ENCODE results near the gene DVL2.
A peak's percentile ranks its signal among the peaks of the same experiment; 100 is the strongest.

DVL2 gene

DNA sequence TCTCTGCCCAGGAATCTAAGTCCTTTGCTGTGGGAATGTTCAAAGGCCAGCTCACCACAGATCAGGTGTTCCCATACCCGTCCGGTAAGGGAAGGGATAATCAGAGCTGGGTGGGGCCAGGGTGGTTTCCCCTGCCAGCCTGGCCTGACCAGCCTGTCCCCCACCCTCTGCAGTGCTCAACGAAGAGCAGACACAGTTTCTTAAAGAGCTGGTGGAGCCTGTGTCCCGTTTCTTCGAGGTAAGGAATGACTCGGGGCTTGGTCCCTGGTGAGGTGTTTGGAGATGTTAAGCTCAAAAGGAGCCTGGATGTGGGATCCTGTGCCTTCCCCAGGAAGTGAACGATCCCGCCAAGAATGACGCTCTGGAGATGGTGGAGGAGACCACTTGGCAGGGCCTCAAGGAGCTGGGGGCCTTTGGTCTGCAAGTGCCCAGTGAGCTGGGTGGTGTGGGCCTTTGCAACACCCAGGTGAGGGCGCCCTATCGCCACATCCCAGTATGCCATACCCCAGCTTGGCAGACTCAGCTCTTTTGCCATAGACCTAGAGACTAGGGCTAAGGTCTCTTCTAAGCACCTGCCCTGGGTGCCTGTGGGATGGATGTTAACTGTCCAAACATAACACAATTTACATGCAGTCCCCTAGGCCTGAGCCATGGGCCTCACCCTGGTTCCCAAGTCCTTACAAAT lies 13.6 kb downstream of the DVL2 start:
- H3K9me3 ChIP-seq (ENCODE audit: control insufficient read depth in 1 of 2, low read length in 2 of 2), result no peaks in the 10 kb centered on the region
- peaks cover 39 to 48% of the 10 kb centered on the region in 2 donors for H3K36me3 ChIP-seq (ENCODE audit: control insufficient read depth in 1 of 2, insufficient read depth in 2 of 2, low read length in 2 of 2)
- no peaks in the 10 kb centered on the region for H3K27me3 ChIP-seq (ENCODE audit: control insufficient read depth in 1 of 2, insufficient read depth in 2 of 2, low read length in 2 of 2)
- H3K9ac ChIP-seq (ENCODE audit: low read depth in 1 of 2, low read length in 2 of 2), result peak overlapping the region; percentile 85 to 95
- peak overlapping the region; percentile 90 to 92 for H3K4me3 ChIP-seq (ENCODE audit: low read depth in 1 of 2, low read length in 2 of 2)
- peaks cover 44 to 48% of the 10 kb centered on the region in 2 donors for H3K4me1 ChIP-seq (ENCODE audit: control insufficient read depth in 1 of 2, insufficient read depth in 2 of 2, low read length in 2 of 2)
- peak overlapping the region; percentile 98 for H3K27ac ChIP-seq (ENCODE audit: low read depth, low read length)

DNA sequence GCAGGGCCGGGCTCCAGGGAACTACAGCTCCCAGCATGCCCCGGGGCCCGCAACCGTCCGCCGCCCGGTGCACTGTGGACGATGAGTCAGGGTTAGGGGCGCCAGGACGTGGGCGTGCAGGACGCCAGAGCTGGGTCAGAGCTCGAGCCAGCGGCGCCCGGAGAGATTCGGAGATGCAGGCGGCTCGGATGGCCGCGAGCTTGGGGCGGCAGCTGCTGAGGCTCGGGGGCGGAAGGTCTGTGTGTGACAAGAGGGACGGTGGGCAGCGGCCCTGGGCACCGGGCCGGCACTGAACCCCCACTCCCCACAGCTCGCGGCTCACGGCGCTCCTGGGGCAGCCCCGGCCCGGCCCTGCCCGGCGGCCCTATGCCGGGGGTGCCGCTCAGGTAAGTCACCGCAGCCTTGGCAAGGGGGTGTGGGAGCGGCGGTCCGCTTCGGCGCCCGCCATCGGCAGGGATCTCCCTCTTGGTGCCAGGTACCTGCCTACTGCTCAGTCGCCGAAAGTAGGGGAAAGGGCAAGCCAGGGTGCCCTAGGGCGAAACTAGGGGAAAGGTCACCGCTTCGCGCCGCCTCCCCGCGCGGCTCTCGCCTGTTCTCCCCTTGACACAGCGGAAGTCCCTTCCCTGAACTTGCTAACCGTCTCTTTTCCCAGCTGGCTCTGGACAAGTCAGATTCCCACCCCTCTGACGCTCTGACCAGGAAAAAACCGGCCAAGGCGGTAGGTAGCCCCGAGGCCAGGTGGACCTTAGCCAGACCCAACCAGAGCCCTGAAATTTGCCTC lies 14.3 kb downstream of the DVL2 start, which contains the start of the genes ACADVL and DLG4:
TSS of gene ACADVL (plus strand) at position 127 of the 781 bp plus-strand sequence. CDS start at position 174, 47 bp downstream.
TSS of gene DLG4 (minus strand) at position 25 of the 781 bp plus-strand sequence.
- H3K27ac ChIP-seq (ENCODE audit: low read depth, low read length), result peak within 1 kb of the TSS; percentile 98
- peaks cover 34 to 41% of the 10 kb centered on the region in 2 donors for H3K36me3 ChIP-seq (ENCODE audit: control insufficient read depth in 1 of 2, insufficient read depth in 2 of 2, low read length in 2 of 2)
- H3K9ac ChIP-seq (ENCODE audit: low read depth in 1 of 2, low read length in 2 of 2), result peak within 1 kb of the TSS; percentile 85 to 95
- peaks cover 48 to 49% of the 10 kb centered on the region in 2 donors for H3K4me1 ChIP-seq (ENCODE audit: control insufficient read depth in 1 of 2, insufficient read depth in 2 of 2, low read length in 2 of 2)
- H3K27me3 ChIP-seq (ENCODE audit: control insufficient read depth in 1 of 2, insufficient read depth in 2 of 2, low read length in 2 of 2), result no peaks in the 10 kb centered on the region
- no peaks in the 10 kb centered on the region for H3K9me3 ChIP-seq (ENCODE audit: control insufficient read depth in 1 of 2, low read length in 2 of 2)
- peak within 1 kb of the TSS; percentile 90 to 92 for H3K4me3 ChIP-seq (ENCODE audit: low read depth in 1 of 2, low read length in 2 of 2)

DNA sequence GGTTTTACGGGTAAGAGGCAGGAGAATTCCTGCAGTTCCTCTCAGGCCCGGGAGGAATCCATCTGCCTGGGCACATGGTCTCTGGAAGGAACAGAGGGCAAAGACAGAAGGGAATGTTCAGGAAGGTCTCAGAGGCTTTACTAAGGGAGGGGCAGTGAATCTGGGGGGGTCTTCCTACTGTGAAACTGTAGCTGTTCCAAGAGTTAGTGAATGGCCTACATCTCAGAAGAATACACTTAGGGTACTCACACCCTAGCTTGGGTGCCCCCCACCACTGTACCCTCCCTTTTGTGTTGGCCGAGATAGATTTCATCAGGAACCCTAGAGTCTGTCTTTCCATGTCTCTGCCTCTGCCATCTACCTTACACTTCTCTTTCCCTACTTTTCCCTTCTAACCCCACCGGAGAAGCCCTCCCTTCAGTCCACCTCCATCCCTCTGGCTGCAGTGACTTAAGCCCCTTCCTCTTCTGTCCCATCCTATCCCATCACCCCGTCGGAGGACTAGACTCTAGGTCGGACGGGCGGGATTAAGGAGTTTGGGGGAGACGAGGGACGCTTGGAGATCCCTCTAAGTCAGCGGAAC lies 15.0 kb downstream of the DVL2 start:
- Histone ChIP-seq H3K9me3 (ENCODE audit: control insufficient read depth in 1 of 2, low read length in 2 of 2) (no peaks in the 10 kb centered on the region), H3K27ac (ENCODE audit: low read depth, low read length) (peak overlapping the region; percentile 98), H3K36me3 (ENCODE audit: control insufficient read depth in 1 of 2, insufficient read depth in 2 of 2, low read length in 2 of 2) (peaks cover 31 to 34% of the 10 kb centered on the region in 2 donors), H3K9ac (ENCODE audit: low read depth in 1 of 2, low read length in 2 of 2) (peak overlapping the region; percentile 85 to 95), H3K4me1 (ENCODE audit: control insufficient read depth in 1 of 2, insufficient read depth in 2 of 2, low read length in 2 of 2) (peaks cover 48 to 54% of the 10 kb centered on the region in 2 donors), H3K27me3 (ENCODE audit: control insufficient read depth in 1 of 2, insufficient read depth in 2 of 2, low read length in 2 of 2) (no peaks in the 10 kb centered on the region), H3K4me3 (ENCODE audit: low read depth in 1 of 2, low read length in 2 of 2) (peak overlapping the region; percentile 90 to 92)

DNA sequence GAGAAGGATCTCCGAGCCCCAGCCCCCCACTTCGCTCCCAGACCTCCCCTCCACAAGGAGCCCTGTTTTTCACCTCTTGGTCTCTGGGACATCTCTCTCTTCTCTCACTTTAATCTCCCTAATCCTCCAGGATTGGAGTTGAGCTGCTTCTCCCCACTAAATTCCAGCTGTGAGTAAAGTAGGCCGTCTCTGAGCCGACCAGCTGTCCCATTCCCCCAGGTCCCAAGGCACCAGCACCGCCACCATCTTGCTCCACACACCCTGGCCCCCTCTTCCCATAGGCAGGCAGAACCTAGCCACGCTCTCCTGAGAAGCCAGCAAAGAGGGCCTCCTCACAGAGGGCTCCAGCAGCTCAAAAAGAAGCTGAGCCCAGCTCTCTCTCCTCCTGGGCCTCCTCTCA lies 15.6 kb downstream of the DVL2 start:
- no peaks in the 10 kb centered on the region for H3K9me3 ChIP-seq (ENCODE audit: control insufficient read depth in 1 of 2, low read length in 2 of 2)
- no peak overlapping the region for H3K27ac ChIP-seq (ENCODE audit: low read depth, low read length)
- no peaks in the 10 kb centered on the region for H3K27me3 ChIP-seq (ENCODE audit: control insufficient read depth in 1 of 2, insufficient read depth in 2 of 2, low read length in 2 of 2)
- H3K4me1 ChIP-seq (ENCODE audit: control insufficient read depth in 1 of 2, insufficient read depth in 2 of 2, low read length in 2 of 2), result peaks cover 52 to 58% of the 10 kb centered on the region in 2 donors
- H3K36me3 ChIP-seq (ENCODE audit: control insufficient read depth in 1 of 2, insufficient read depth in 2 of 2, low read length in 2 of 2), result peaks cover 26 to 28% of the 10 kb centered on the region in 2 donors
- H3K9ac ChIP-seq (ENCODE audit: low read depth in 1 of 2, low read length in 2 of 2), result peak overlapping the region in 1 of 2 donors; percentile 95
- peak overlapping the region in 1 of 2 donors; percentile 90 for H3K4me3 ChIP-seq (ENCODE audit: low read depth in 1 of 2, low read length in 2 of 2)

DNA sequence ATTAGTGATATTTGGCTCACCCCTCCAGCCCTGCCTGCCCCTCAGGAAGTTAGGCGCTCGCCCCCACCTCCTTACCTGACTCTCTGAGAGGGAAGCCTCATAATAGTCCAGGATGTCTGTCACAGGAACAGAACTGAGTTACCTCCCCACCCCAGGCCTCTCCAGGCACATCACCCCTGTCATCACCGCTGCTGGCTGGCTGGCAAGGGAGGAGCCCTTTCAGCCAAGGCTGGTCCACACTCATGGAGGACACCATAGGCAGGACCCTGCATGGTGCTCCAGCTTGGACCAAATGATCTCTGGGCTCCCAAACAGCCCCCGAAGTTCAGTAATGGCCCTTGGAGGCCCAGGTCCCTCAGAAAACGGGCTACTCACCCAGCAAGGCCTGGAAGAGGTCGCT lies 16.2 kb downstream of the DVL2 start:
- Histone ChIP-seq H3K27ac (ENCODE audit: low read depth, low read length) (no peak overlapping the region), H3K36me3 (ENCODE audit: control insufficient read depth in 1 of 2, insufficient read depth in 2 of 2, low read length in 2 of 2) (peaks cover 20 to 22% of the 10 kb centered on the region in 2 donors), H3K27me3 (ENCODE audit: control insufficient read depth in 1 of 2, insufficient read depth in 2 of 2, low read length in 2 of 2) (no peaks in the 10 kb centered on the region), H3K4me1 (ENCODE audit: control insufficient read depth in 1 of 2, insufficient read depth in 2 of 2, low read length in 2 of 2) (peaks cover 53 to 60% of the 10 kb centered on the region in 2 donors), H3K9ac (ENCODE audit: low read depth in 1 of 2, low read length in 2 of 2) (peak overlapping the region in 1 of 2 donors; percentile 55), H3K4me3 (ENCODE audit: low read depth in 1 of 2, low read length in 2 of 2) (peak overlapping the region in 1 of 2 donors; percentile 59), H3K9me3 (ENCODE audit: control insufficient read depth in 1 of 2, low read length in 2 of 2) (no peaks in the 10 kb centered on the region)

DNA sequence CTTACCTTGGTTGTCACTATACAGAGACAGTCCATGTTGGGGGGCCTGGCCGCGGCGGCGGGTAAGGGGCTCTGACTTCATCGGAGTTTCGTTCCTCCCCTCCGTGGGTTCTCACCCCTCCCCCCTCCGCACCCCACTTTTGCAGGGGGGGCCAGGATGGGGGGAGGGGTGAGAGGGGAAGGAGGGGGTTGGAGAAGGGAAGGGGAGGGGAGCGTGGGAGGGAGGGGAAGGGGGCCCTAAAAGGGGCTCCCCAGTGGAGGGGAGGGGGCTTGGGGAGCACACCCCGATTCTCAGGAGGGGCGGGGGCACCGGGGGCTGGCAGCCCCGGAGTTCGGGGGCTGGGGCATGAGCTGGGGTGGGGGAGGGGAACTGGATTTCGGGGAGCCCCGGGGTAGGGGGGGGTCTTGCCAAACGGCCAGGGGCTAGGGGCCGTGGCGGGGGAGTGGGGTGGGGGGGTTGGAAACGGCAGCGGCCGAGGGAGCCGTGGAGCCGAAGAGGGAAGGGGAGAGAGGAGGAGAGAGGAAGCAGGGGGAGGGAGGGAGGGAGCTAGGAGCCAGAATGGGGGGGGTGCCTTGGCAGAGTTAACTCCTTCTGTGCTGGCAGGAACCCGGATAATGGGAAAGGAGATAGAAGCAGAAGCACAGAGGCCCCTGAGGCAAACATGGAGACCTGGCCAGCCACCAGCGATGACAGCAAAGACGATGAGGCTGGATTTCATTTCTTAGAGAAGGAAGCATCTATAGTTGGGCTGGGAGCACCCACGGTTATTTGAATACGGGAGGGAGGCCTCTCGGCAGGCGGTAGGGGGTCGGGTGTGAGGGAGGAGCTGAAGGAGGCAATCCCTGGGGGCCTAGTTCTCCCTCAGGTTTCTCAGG lies 17.0 kb downstream of the DVL2 start:
- H3K27me3 ChIP-seq (ENCODE audit: control insufficient read depth in 1 of 2, insufficient read depth in 2 of 2, low read length in 2 of 2), result no peaks in the 10 kb centered on the region
- peak overlapping the region; percentile 32 to 55 for H3K9ac ChIP-seq (ENCODE audit: low read depth in 1 of 2, low read length in 2 of 2)
- H3K9me3 ChIP-seq (ENCODE audit: control insufficient read depth in 1 of 2, low read length in 2 of 2), result no peaks in the 10 kb centered on the region
- no peak overlapping the region for H3K27ac ChIP-seq (ENCODE audit: low read depth, low read length)
- H3K36me3 ChIP-seq (ENCODE audit: control insufficient read depth in 1 of 2, insufficient read depth in 2 of 2, low read length in 2 of 2), result peaks cover 12 to 14% of the 10 kb centered on the region in 2 donors
- H3K4me3 ChIP-seq (ENCODE audit: low read depth in 1 of 2, low read length in 2 of 2), result peak overlapping the region; percentile 43 to 59
- H3K4me1 ChIP-seq (ENCODE audit: control insufficient read depth in 1 of 2, insufficient read depth in 2 of 2, low read length in 2 of 2), result peaks cover 45 to 60% of the 10 kb centered on the region in 2 donors

DNA sequence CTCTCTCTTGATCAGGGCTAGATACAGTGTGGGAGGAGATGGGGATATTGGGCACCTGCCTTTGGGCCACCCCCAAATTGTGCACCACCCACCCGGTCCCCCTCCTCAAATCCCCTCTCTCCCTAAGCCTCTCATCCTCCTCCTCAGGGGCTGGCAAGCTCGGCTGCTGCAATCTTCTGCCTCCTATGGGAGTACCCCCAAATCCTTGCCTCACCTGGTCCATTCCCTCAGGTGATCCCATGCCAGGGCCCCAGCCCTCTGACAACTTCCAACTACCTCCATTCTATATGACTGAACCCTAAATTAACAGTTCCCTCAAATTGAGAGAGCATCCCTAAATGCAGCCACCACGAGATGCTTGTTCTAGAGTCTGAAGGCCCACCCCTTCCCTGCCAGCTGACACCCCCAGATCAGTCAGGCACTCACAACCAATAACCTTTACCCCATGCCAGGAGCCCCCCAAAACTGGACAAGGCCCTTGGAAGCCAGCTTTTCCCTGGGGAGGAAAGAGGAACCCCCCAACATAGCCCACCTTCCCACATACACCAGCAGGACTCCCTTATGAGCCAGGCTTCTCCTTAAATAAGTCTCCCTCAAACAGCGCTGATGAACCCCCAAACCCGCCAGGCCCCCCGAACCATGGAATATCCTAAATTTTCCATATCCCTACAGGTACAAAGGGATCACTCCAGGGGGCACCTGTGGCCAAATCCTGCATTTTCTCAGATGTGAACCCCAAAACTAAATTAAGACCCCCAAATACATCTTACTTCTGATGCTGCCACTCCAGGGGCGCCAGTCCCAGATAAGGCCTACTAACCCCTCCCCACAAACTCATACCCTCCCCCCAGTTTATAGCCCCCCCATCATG lies 17.8 kb downstream of the DVL2 start:
- Histone ChIP-seq H3K27ac (ENCODE audit: low read depth, low read length) (no peak overlapping the region), H3K4me3 (ENCODE audit: low read depth in 1 of 2, low read length in 2 of 2) (peak overlapping the region; percentile 28 to 43), H3K9ac (ENCODE audit: low read depth in 1 of 2, low read length in 2 of 2) (peak overlapping the region; percentile 20)

DNA sequence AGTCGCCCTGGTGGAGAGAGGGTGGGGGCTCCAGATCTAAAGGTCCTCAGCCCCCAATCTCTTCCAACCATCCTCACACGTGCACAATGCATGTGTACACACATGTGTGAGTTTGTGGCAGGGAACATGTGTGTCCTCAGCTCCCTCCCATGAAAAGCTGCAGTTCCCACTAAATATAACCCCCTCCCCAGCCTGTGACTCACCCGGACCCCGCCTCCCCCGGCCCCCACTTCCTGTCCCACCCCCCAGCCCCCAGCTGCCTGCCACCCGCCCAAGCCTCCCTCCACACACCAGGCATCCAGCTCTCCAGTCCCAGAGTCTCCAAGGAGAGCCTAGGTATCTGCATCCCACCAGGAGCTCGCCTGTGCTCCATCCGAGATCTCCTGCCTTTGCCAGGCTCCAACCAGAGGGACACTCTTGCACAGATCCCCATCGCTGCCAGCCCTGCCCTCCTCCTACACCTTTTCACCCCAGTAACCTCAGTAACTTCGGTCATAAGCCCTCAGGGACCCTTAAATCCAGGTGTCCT lies 18.6 kb downstream of the DVL2 start:
- Histone ChIP-seq H3K9me3 (ENCODE audit: control insufficient read depth in 1 of 2, low read length in 2 of 2) (no peaks in the 10 kb centered on the region), H3K4me3 (ENCODE audit: low read depth in 1 of 2, low read length in 2 of 2) (no peak overlapping the region), H3K36me3 (ENCODE audit: control insufficient read depth in 1 of 2, insufficient read depth in 2 of 2, low read length in 2 of 2) (no peaks in the 10 kb centered on the region), H3K4me1 (ENCODE audit: control insufficient read depth in 1 of 2, insufficient read depth in 2 of 2, low read length in 2 of 2) (peaks cover 29 to 48% of the 10 kb centered on the region in 2 donors), H3K27ac (ENCODE audit: low read depth, low read length) (no peak overlapping the region), H3K27me3 (ENCODE audit: control insufficient read depth in 1 of 2, insufficient read depth in 2 of 2, low read length in 2 of 2) (peaks cover 0 to 4% of the 10 kb centered on the region in 2 donors), H3K9ac (ENCODE audit: low read depth in 1 of 2, low read length in 2 of 2) (peak overlapping the region in 1 of 2 donors; percentile 21)

More for the DNA sequence above, 17.8 kb downstream of the DVL2 start:
- Histone ChIP-seq H3K27me3 (ENCODE audit: control insufficient read depth in 1 of 2, insufficient read depth in 2 of 2, low read length in 2 of 2) (peaks cover 0 to 4% of the 10 kb centered on the region in 2 donors), H3K36me3 (ENCODE audit: control insufficient read depth in 1 of 2, insufficient read depth in 2 of 2, low read length in 2 of 2) (peaks cover 5% of the 10 kb centered on the region in 2 donors), H3K4me1 (ENCODE audit: control insufficient read depth in 1 of 2, insufficient read depth in 2 of 2, low read length in 2 of 2) (peaks cover 37 to 55% of the 10 kb centered on the region in 2 donors), H3K9me3 (ENCODE audit: control insufficient read depth in 1 of 2, low read length in 2 of 2) (no peaks in the 10 kb centered on the region)
